GM18909 (cell line): ENCODE data around the gene EID1.
"Not testable (repeated sequence)": the region's sequence is repeated elsewhere in the genome, so short reads cannot be mapped to it uniquely, and the experiment has no call there.

ENCODE experiments used
- ATAC-seq: cut with Tn5 transposase; IDR thresholded peaks from one replicate; pipeline ENCODE4 v1.9.1; 2021; ENCODE audit warnings: mild to moderate bottlenecking; ENCODE audit not compliant: unreplicated experiment, poor library complexity

Gene EID1

GRCh38 chr15:48905216-48905615 lies 27.3 kb downstream of the EID1 start:
- ATAC-seq = no peak

GRCh38 chr15:48905847-48906246 lies 27.9 kb downstream of the EID1 start:
- ATAC-seq = no peak

GRCh38 chr15:48909313-48909712 lies 31.4 kb downstream of the EID1 start:
- not testable (repeated sequence) for ATAC-seq

- ATAC-seq = not testable (repeated sequence)
These were observed 32.6 kb downstream of the EID1 start for GRCh38 chr15:48910554-48910953.

GRCh38 chr15:48913141-48913540 lies 35.2 kb downstream of the EID1 start:
- ATAC-seq = no peak

- no peak for ATAC-seq
These were observed 36.8 kb downstream of the EID1 start for GRCh38 chr15:48914717-48915116.

GRCh38 chr15:48915861-48916260 lies 37.9 kb downstream of the EID1 start:
- ATAC-seq = no peak

GRCh38 chr15:48916721-48917120 lies 38.8 kb downstream of the EID1 start:
- no peak for ATAC-seq

- ATAC-seq = no peak
These were observed 44.1 kb downstream of the EID1 start for GRCh38 chr15:48922046-48922445.

- no peak for ATAC-seq
These were observed 46.8 kb downstream of the EID1 start for GRCh38 chr15:48924528-48925393.

- no peak for ATAC-seq
These were observed 47.8 kb downstream of the EID1 start for GRCh38 chr15:48925714-48926223.

GRCh38 chr15:48928877-48929538 lies 51.1 kb downstream of the EID1 start:
- no peak for ATAC-seq

- no peak for ATAC-seq
These were observed 51.7 kb downstream of the EID1 start for GRCh38 chr15:48929661-48930060.
